ENCODE measurements around the gene CCNF.
A peak's percentile ranks its signal among the peaks of the same experiment; 100 is the strongest.

Gene CCNF

GRCh38 chr16:2471016-2471652 lies 41.9 kb downstream of the CCNF start, which contains the start of gene NTN3:
Gene NTN3 (plus strand): TSS chr16:2471297. CDS start chr16:2471702, 405 bp downstream.
- Histone ChIP-seq H3K9me3 (ENCODE audit: low read length) (no peaks in the 10 kb centered on the region), H3K4me1 (ENCODE audit: insufficient read depth, low read length, severe bottlenecking) (peaks cover 61% of the 10 kb centered on the region), H3K79me2 (ENCODE audit: insufficient read depth, low read length) (no peaks in the 10 kb centered on the region), H3K9me2 (ENCODE audit: low read depth, low read length) (no peaks in the 10 kb centered on the region), H3K4me2 (ENCODE audit: low read length) (peak within 1 kb of the TSS; percentile 38; the same call in 1 of the 2 replicates), H3F3A (ENCODE audit: insufficient read depth, low read length) (no peaks in the 10 kb centered on the region), H3K27ac (ENCODE audit: low read depth, low read length, poor library complexity, severe bottlenecking) (no peak within 1 kb of the TSS), H3K36me3 (ENCODE audit: insufficient read depth, low read length) (no peaks in the 10 kb centered on the region), H3K9ac (ENCODE audit: low read length) (no peak within 1 kb of the TSS), H4K20me1 (ENCODE audit: insufficient read depth, low read length) (no peaks in the 10 kb centered on the region), H3K27me3 (ENCODE audit: insufficient read depth, low read length) (peaks cover 17% of the 10 kb centered on the region), H3K4me3 (ENCODE audit: low read depth, low read length, poor library complexity, severe bottlenecking) (no peak within 1 kb of the TSS), H2AFZ (ENCODE audit: low read length) (no peak within 1 kb of the TSS)
- TF ChIP-seq EZH2 (IDR thresholded peaks at IDR 0.05; ENCODE audit: borderline replicate concordance, low read length) = no peak
- no peak for TF ChIP-seq CTCF (IDR thresholded peaks at IDR 0.05; ENCODE audit: low read length)

- H3K4me3 ChIP-seq (ENCODE audit: low read depth, low read length, poor library complexity, severe bottlenecking) = no peak overlapping the region
- no peak overlapping the region for H3K9ac ChIP-seq (ENCODE audit: low read length)
- peak overlapping the region; percentile 38; the same call in 1 of the 2 replicates for H3K4me2 ChIP-seq (ENCODE audit: low read length)
- no peak overlapping the region for H3K27ac ChIP-seq (ENCODE audit: low read depth, low read length, poor library complexity, severe bottlenecking)
- no peaks in the 10 kb centered on the region for H3K9me2 ChIP-seq (ENCODE audit: low read depth, low read length)
- no peaks in the 10 kb centered on the region for H3K9me3 ChIP-seq (ENCODE audit: low read length)
- H3F3A ChIP-seq (ENCODE audit: insufficient read depth, low read length) = no peaks in the 10 kb centered on the region
- H3K36me3 ChIP-seq (ENCODE audit: insufficient read depth, low read length) = no peaks in the 10 kb centered on the region
- no peaks in the 10 kb centered on the region for H3K79me2 ChIP-seq (ENCODE audit: insufficient read depth, low read length)
- H3K27me3 ChIP-seq (ENCODE audit: insufficient read depth, low read length) = peaks cover 17% of the 10 kb centered on the region
- no peaks in the 10 kb centered on the region for H4K20me1 ChIP-seq (ENCODE audit: insufficient read depth, low read length)
- H2AFZ ChIP-seq (ENCODE audit: low read length) = no peak overlapping the region
- peaks cover 60% of the 10 kb centered on the region for H3K4me1 ChIP-seq (ENCODE audit: insufficient read depth, low read length, severe bottlenecking)
- TF ChIP-seq CTCF (IDR thresholded peaks at IDR 0.05; ENCODE audit: low read length) (no peak), EZH2 (IDR thresholded peaks at IDR 0.05; ENCODE audit: borderline replicate concordance, low read length) (no peak)
Observed at GRCh38 chr16:2471653-2472487, 42.6 kb downstream of the CCNF start.

GRCh38 chr16:2472488-2472864 lies 43.2 kb downstream of the CCNF start:
- no peak overlapping the region for H3K4me3 ChIP-seq (ENCODE audit: low read depth, low read length, poor library complexity, severe bottlenecking)
- H3K9me3 ChIP-seq (ENCODE audit: low read length) = no peaks in the 10 kb centered on the region
- no peak overlapping the region for H3K9ac ChIP-seq (ENCODE audit: low read length)
- no peak overlapping the region for H3K27ac ChIP-seq (ENCODE audit: low read depth, low read length, poor library complexity, severe bottlenecking)
- TF ChIP-seq CTCF (IDR thresholded peaks at IDR 0.05; ENCODE audit: low read length) (no peak), EZH2 (IDR thresholded peaks at IDR 0.05; ENCODE audit: borderline replicate concordance, low read length) (no peak)
- H3K27me3 ChIP-seq (ENCODE audit: insufficient read depth, low read length) = peaks cover 17% of the 10 kb centered on the region
- H3K36me3 ChIP-seq (ENCODE audit: insufficient read depth, low read length) = no peaks in the 10 kb centered on the region
- no peaks in the 10 kb centered on the region for H3K79me2 ChIP-seq (ENCODE audit: insufficient read depth, low read length)
- H4K20me1 ChIP-seq (ENCODE audit: insufficient read depth, low read length) = no peaks in the 10 kb centered on the region
- H3K4me1 ChIP-seq (ENCODE audit: insufficient read depth, low read length, severe bottlenecking) = peaks cover 54% of the 10 kb centered on the region
- no peaks in the 10 kb centered on the region for H3K9me2 ChIP-seq (ENCODE audit: low read depth, low read length)
- no peaks in the 10 kb centered on the region for H3F3A ChIP-seq (ENCODE audit: insufficient read depth, low read length)
- no peak overlapping the region for H3K4me2 ChIP-seq (ENCODE audit: low read length)
- no peak overlapping the region for H2AFZ ChIP-seq (ENCODE audit: low read length)
